GM12872 (cell line): ENCODE measurements around the gene NTSR2.

Experiments
- TF ChIP-seq, protein P1 (sequence below): IDR thresholded peaks from 3 replicates; pipeline ENCODE4 v1.5.1; 2011; ENCODE audit warnings: low read depth, mild to moderate bottlenecking, low read length, moderate library complexity; ENCODE audit not compliant: insufficient read depth

Gene NTSR2

DNA sequence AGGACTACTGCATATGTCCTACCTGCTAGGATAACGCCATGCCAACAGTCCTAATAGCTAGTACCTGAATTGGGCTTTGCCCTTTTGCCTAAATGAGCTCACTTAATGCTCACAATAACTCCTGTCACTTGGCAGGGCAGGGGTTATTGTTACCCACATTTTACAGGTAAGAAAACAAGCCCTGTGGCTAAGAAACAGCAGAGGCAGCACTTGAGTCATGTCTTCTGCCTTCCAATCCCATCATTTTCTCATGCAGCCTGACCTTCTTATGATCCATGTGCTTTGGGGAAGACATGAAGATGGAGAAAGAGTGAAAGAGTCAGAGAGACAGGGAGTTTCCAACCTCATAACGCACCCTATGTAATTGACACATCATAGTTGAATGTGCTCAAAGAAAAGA lies 42.9 kb upstream of the NTSR2 start:
- TF ChIP-seq, protein P1, sequence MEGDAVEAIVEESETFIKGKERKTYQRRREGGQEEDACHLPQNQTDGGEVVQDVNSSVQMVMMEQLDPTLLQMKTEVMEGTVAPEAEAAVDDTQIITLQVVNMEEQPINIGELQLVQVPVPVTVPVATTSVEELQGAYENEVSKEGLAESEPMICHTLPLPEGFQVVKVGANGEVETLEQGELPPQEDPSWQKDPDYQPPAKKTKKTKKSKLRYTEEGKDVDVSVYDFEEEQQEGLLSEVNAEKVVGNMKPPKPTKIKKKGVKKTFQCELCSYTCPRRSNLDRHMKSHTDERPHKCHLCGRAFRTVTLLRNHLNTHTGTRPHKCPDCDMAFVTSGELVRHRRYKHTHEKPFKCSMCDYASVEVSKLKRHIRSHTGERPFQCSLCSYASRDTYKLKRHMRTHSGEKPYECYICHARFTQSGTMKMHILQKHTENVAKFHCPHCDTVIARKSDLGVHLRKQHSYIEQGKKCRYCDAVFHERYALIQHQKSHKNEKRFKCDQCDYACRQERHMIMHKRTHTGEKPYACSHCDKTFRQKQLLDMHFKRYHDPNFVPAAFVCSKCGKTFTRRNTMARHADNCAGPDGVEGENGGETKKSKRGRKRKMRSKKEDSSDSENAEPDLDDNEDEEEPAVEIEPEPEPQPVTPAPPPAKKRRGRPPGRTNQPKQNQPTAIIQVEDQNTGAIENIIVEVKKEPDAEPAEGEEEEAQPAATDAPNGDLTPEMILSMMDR, result no peak

DNA sequence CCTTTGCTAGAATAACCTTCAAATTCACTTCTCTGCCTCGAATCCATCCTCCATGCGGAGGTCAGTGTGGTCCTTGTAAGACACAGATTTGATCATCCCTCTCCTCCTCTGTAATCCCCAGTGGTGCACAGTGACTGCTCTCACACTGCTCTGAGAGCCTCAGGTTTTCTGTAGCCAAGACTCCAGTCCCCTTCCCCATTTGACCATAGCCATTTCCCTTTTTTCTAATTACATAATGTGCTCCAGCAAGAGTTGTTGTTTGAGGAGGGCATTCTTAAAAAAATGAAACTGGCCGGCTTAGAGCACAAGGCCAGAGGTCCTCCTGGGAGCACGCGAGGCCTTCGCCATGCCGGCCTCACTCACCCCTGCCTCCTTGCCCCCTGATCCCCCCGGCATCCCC lies 41.8 kb upstream of the NTSR2 start:
- TF ChIP-seq, protein P1, result no peak

DNA sequence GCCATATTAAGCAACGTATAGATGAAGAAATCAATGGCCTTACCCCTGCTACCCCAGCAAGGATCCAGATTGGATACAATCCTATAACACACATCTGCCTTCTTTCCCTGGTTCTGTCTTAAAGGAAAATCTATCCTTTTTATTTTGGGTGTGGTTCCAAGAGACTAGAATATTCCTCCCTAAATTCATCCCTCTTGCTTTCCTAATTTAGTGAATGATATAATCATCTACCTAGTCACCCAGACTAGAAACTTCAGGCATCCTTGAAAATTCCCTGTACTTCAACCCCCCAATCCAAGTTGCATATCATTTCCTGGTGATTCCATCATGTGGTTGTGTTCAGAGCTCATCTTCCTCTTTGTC lies 41.3 kb upstream of the NTSR2 start:
- TF ChIP-seq, protein P1, result no peak

DNA sequence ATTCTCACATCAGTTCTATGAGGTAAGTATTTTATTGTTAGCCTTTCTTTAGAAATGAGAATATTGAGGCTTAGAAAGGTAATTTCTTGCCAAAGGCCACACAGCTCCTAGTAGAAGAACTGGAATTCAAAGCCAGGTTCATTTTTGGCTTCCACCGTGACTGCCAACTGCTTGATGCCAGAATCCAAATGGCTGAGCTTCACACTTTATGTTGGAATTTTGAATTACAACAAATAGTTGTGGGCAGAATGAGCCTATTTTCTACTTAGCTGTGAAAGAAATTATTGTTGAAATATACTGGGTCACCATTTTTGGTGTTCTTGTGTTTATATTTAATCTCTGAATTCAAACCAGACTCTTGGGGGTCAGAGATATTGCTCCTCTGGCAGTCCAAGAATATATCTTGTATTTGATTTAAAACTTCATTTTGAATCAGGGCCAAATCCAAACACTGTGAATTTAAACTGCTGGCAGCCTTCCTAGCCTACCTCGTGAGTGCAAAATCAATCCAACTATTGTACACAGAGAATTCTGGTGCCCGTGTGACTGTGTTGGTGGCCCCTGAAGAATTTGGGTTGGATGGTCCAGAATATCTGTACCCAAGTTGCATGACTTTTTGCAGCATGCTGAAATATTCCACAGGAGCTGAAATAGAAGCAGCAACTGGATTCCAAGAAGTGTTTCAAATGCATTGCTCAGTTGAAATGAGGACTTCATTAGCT lies 40.8 kb upstream of the NTSR2 start:
- TF ChIP-seq, protein P1, result no peak

DNA sequence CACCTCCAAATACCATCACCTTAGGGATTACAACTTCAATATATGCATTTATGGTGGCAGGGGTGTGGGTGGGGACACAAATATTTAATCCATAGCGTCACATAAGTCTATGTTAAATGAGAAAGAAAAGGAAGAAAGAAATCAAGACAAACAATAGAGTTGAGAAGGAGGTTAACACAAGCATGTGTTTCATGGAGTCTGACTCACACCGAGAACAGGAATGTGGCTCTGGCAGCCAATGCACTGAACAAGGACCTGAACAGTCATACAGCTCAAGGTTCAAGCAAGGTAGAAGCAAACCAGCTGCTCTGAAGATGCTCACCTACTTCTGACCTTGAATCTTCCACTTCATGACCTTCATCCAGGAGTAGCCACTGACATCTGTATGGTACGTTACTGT lies 40.2 kb upstream of the NTSR2 start:
- TF ChIP-seq, protein P1, result no peak

DNA sequence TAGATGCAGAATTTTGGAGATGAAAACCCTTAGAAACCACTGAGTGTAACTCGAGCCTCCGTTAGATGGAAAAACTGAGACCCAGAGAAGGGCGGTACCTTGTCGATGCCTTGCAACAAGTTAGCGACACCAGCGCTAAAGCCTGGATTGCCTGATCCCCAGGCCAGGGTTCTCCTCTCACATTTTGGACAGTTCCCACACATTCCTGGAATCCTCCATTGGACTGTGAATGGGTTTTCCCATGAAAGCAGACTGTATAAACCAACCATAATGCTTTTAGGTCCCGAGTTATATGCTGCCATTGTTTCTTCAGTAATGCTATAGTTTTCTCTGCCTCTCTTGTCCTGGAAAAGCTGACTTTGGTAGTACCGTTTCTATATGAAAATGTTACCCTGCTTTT lies 39.3 kb upstream of the NTSR2 start:
- TF ChIP-seq, protein P1, result no peak

DNA sequence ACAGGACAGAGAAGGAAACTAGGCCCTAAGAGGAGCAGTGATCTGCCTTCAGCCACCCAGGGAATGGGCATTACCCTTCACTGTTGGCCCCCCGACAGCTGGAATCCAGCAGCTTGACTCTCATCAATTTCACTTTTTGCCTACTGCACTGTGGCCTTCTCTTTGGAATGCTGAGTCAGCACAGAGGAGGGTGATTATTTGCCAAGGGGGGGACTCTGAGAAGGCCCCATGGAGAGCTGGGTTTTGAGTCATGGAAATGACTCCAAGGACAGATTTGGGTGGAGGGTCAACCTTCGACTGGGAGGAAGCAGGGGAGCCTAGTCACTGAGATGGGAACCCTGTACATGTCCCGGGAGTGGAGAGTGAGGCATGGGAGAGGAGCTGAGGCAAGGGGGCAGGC lies 38.1 kb upstream of the NTSR2 start:
- TF ChIP-seq, protein P1, result no peak

DNA sequence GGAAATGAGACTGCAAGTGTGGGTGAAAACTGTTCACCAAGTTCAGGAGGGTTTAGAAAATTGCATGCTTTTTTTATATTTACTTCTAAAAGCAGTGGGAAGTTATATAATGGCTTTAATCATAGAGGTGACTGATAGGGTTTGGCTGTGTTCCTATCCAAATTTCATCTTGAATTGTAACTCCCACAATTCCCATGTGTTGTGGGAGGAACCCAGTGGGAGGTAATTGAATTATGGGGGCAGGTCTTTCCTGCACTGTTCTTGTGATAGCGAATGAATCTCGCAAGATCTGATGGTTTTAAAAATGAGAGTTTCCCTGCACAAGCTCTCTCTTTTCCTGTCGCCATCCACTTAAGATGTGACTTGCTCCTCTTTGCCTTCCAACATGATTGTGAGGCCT lies 35.7 kb upstream of the NTSR2 start:
- TF ChIP-seq, protein P1, result no peak
